Ovary (tissue), 3 donors: Measurements from ENCODE around the gene MIEF1.

ENCODE experiments used
- CTCF ChIP-seq, 3 donors: fragments of 450-650 bp in 2 of 3; fragments of 200-600 bp in 1 of 3; IDR thresholded peaks; one replicate each; pipeline versions ENCODE4 v1.5.1 to v1.8.0; 2016 to 2022; ENCODE audit warnings: antibody characterized with exemption in 3 of 3, mild to moderate bottlenecking in 1 of 3
- POLR2A ChIP-seq: fragments of 450-650 bp; IDR thresholded peaks from one replicate; pipeline ENCODE4 v1.6.1; 2017; ENCODE audit warnings: antibody characterized with exemption, mild to moderate bottlenecking, moderate library complexity
- donor health status: DM: no; HTN: no; CAD: no.

GRCh38 chr22:39463931-39464390 lies 38.1 kb upstream of the MIEF1 start:
- TF ChIP-seq POLR2A = no peak
- TF ChIP-seq CTCF (IDR thresholded peaks at IDR 0.05) = no peak
